Uterus (tissue), 4 donors: Measurements from ENCODE around the gene ADIPOR2. TPM values are rescaled to one million over a fixed set of nuclear protein-coding genes. Genes with fewer than 3 reads are reported as not detected.

Experiments
- DNase-seq, 2 donors: peaks; one replicate each; pipeline ENCODE4 v3.0.0-alpha.2; 2019 to 2020
- H3K27ac ChIP-seq, 2 donors: fragments of 200-600 bp; sonication (generic); 1 replicate in 1 of 2; 2 replicates in 1 of 2; pipeline ENCODE4 v1.5.1; 2016 to 2018
- H3K27me3 ChIP-seq, 2 donors: fragments of 200-600 bp; sonication (generic); one replicate each; pipeline ENCODE4 v1.5.1; 2018 to 2019; ENCODE audit warnings: control low read depth in 1 of 2
- H3K36me3 ChIP-seq, 2 donors: fragments of 200-600 bp; sonication (generic); one replicate each; pipeline ENCODE4 v1.5.1; 2019; ENCODE audit warnings: control low read depth in 1 of 2
- H3K4me1 ChIP-seq, 2 donors: fragments of 200-600 bp; sonication (generic); one replicate each; pipeline ENCODE4 v1.5.1; 2018 to 2019; ENCODE audit warnings: control low read depth in 1 of 2
- H3K4me3 ChIP-seq, 2 donors: fragments of 200-600 bp; sonication (generic); 1 replicate in 1 of 2; 2 replicates in 1 of 2; pipeline ENCODE4 v1.5.1; 2018 to 2019; ENCODE audit warnings: mild to moderate bottlenecking in 1 of 2
- H3K9me3 ChIP-seq, 2 donors: fragments of 200-600 bp; sonication (generic); one replicate each; pipeline ENCODE4 v1.5.1; 2019; ENCODE audit warnings: control low read depth in 1 of 2
- CTCF ChIP-seq, 4 experiments: fragments of 200-600 bp in 2 of 4; fragments of 450-650 bp in 2 of 4; sonication (generic) in 2 of 4; IDR thresholded peaks; one replicate each; pipeline ENCODE4 v1.5.1; 2016 to 2019; ENCODE audit warnings: antibody characterized with exemption in 4 of 4, mild to moderate bottlenecking in 2 of 4, moderate library complexity in 1 of 4
- POLR2A ChIP-seq, 2 donors: fragments of 450-650 bp; IDR thresholded peaks; one replicate each; pipeline ENCODE4 v1.6.1; 2016; ENCODE audit warnings: antibody characterized with exemption in 2 of 2, mild to moderate bottlenecking in 1 of 2, moderate library complexity in 1 of 2
- intact Hi-C: fragments of 100-400 bp; cut with DNase I; formaldehyde crosslinking; loops from one replicate; pipeline ENCODE4 v1.15.1; 2023; ENCODE audit warnings: low total_unique reads
- total RNA-seq, 4 donors: library from RNA; depleted of rRNA in 3 of 4; stranded (reverse); fragments of >200 nt in 3 of 4; gene quantifications; one replicate each; pipeline versions ENCODE4 v1.1.0 to v1.2.4, GENCODE V29; 2014 to 2023
- donor health status: DM: yes; HTN: yes; CAD: no.

The ADIPOR2 gene
- total RNA-seq, 4 donors from 2014 or later = 30.3 to 71.2 (median 42.3) TPM

GRCh38 chr12:1827826-1828805 lies 137.2 kb downstream of the ADIPOR2 start:
- Histone ChIP-seq H3K27ac (no peak overlapping the region), H3K36me3 (no peaks in the 10 kb centered on the region), H3K4me1 (no peaks in the 10 kb centered on the region), H3K9me3 (no peaks in the 10 kb centered on the region), H3K4me3 (no peak overlapping the region), H3K27me3 (peaks cover 0 to 8% of the 10 kb centered on the region in 2 donors)
- TF ChIP-seq CTCF (IDR thresholded peaks at IDR 0.05) = no peak
- TF ChIP-seq POLR2A (IDR thresholded peaks at IDR 0.05) = no peak
- DNase-seq = no peak
- intact Hi-C loops = no loop called here

GRCh38 chr12:1828856-1829255 lies 138.0 kb downstream of the ADIPOR2 start:
- Histone ChIP-seq H3K27me3 (peaks cover 0 to under 1% of the 10 kb centered on the region in 2 donors), H3K27ac (no peak overlapping the region), H3K4me1 (no peaks in the 10 kb centered on the region), H3K9me3 (no peaks in the 10 kb centered on the region), H3K36me3 (no peaks in the 10 kb centered on the region), H3K4me3 (no peak overlapping the region)
- DNase-seq = no peak
- no peak for TF ChIP-seq CTCF (IDR thresholded peaks at IDR 0.05)
- TF ChIP-seq POLR2A (IDR thresholded peaks at IDR 0.05) = no peak
- intact Hi-C loops = no loop called here

GRCh38 chr12:1829306-1829900 lies 138.5 kb downstream of the ADIPOR2 start:
- intact Hi-C loops = no loop called here
- Histone ChIP-seq H3K4me3 (no peak overlapping the region), H3K9me3 (no peaks in the 10 kb centered on the region), H3K27me3 (no peaks in the 10 kb centered on the region), H3K36me3 (no peaks in the 10 kb centered on the region), H3K27ac (no peak overlapping the region), H3K4me1 (no peaks in the 10 kb centered on the region)
- DNase-seq = no peak
- no peak for TF ChIP-seq CTCF (IDR thresholded peaks at IDR 0.05)
- TF ChIP-seq POLR2A (IDR thresholded peaks at IDR 0.05) = no peak

- Histone ChIP-seq H3K36me3 (no peaks in the 10 kb centered on the region), H3K27me3 (no peaks in the 10 kb centered on the region), H3K9me3 (no peaks in the 10 kb centered on the region), H3K4me3 (no peak overlapping the region), H3K4me1 (no peaks in the 10 kb centered on the region), H3K27ac (no peak overlapping the region)
- DNase-seq = no peak
- TF ChIP-seq CTCF (IDR thresholded peaks at IDR 0.05) (no peak), POLR2A (IDR thresholded peaks at IDR 0.05) (no peak)
- intact Hi-C loops = no loop called here
Measured at GRCh38 chr12:1830401-1830845, 139.6 kb downstream of the ADIPOR2 start.
